Measurements from ENCODE around the gene ADARB1.

ADARB1 gene

DNA sequence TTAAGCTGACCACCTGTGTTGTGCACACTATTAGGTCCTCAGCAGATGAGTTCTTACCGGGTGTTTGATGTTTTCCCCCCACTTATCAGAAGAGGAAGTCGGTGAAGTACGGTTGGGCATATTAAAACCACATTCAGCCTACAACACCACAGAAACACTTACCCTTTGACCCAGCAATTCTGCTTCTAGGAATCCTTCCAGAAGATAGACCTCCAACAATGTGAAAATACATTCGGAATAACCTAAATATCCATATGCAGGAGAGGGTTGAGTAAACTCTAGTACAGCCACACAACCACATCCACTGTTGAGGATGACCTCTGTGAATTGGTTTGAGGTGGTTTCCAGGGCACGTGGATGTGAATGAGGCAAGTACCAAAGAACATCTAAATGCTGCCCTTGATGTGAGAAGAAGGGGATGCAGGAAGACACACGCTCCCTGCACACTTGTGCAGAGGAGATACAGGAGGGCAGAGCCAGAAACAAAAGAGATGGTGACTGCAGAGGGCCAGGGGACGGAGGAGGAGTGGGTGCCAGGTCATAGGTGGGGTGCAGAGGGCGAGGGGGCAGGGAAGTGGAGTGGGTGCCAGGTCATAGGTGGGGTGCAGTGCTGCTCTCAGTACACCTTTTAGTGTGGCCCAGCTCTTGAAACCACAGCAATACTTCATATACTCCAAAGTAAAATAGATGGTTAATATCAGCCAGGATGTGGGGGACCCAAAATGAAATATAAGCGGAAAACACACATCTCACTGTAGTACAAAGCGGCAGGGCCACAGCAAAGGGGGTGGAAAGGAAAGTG, 12.8 kb downstream of the ADARB1 start:
- Histone ChIP-seq H3K27me3 (replicated peaks; ENCODE audit: control insufficient read depth, insufficient read depth, low read length) (no peaks in the 10 kb centered on the region; the same call in 1 of the 2 replicates), H3K4me3 (replicated peaks; ENCODE audit: low read depth, low read length) (no peak overlapping the region), H3K36me3 (ENCODE audit: control insufficient read depth, insufficient read depth, low read length) (no peaks in the 10 kb centered on the region)
- no peak for DNase-seq (ENCODE audit: extremely low read depth, insufficient read length)
- TF ChIP-seq, protein P1, sequence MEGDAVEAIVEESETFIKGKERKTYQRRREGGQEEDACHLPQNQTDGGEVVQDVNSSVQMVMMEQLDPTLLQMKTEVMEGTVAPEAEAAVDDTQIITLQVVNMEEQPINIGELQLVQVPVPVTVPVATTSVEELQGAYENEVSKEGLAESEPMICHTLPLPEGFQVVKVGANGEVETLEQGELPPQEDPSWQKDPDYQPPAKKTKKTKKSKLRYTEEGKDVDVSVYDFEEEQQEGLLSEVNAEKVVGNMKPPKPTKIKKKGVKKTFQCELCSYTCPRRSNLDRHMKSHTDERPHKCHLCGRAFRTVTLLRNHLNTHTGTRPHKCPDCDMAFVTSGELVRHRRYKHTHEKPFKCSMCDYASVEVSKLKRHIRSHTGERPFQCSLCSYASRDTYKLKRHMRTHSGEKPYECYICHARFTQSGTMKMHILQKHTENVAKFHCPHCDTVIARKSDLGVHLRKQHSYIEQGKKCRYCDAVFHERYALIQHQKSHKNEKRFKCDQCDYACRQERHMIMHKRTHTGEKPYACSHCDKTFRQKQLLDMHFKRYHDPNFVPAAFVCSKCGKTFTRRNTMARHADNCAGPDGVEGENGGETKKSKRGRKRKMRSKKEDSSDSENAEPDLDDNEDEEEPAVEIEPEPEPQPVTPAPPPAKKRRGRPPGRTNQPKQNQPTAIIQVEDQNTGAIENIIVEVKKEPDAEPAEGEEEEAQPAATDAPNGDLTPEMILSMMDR (IDR thresholded peaks at IDR 0.05; ENCODE audit: insufficient read depth, low read length, poor library complexity, severe bottlenecking), result no peak

DNA sequence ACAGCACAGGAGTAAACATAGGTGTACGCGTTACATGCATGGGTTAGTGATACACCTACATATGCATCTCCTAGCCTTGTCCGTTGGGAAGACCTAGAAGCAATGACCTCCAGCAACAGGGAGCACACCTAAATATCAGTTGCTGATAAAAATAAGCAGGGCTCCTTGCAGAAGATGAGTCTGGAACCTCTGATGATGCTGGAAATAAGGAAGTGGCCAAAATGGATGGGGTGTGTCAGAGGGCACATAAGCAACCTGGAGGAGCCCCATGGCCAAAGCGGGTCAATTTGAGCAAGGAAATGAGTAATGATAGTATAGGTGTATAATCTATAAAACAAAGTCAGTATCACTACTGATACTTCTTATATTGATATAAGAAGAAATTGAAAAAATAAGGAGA, 13.7 kb downstream of the ADARB1 start:
- Histone ChIP-seq H3K27me3 (replicated peaks; ENCODE audit: control insufficient read depth, insufficient read depth, low read length) (no peaks in the 10 kb centered on the region; the same call in 1 of the 2 replicates), H3K4me3 (replicated peaks; ENCODE audit: low read depth, low read length) (no peak overlapping the region), H3K36me3 (ENCODE audit: control insufficient read depth, insufficient read depth, low read length) (no peaks in the 10 kb centered on the region)
- no peak for DNase-seq (ENCODE audit: extremely low read depth, insufficient read length)
- TF ChIP-seq, protein P1 (IDR thresholded peaks at IDR 0.05; ENCODE audit: insufficient read depth, low read length, poor library complexity, severe bottlenecking), result no peak

DNA sequence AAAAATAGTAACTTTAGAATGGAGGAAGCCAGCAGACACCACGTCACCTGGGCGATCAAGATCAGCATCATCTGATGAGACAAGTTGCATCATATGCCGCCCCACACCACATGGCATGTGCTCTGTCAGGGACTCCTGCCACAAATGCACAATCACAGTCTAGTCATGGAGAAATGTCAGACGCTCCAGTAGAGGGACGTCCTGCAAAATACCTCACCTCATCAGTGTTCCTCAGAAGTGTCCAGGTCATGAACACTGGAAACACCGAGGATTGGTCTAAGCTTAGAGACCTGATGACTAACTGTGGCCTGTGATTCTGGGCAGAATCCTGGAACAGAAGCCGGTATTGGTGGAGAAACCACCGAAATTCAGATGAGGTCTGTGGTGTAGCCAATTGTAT, 14.3 kb downstream of the ADARB1 start:
- H3K27me3 ChIP-seq (replicated peaks; ENCODE audit: control insufficient read depth, insufficient read depth, low read length), result no peaks in the 10 kb centered on the region; the same call in 1 of the 2 replicates
- DNase-seq (ENCODE audit: extremely low read depth, insufficient read length), result no peak
- TF ChIP-seq, protein P1 (IDR thresholded peaks at IDR 0.05; ENCODE audit: insufficient read depth, low read length, poor library complexity, severe bottlenecking), result no peak
- H3K36me3 ChIP-seq (ENCODE audit: control insufficient read depth, insufficient read depth, low read length), result no peaks in the 10 kb centered on the region
- H3K4me3 ChIP-seq (replicated peaks; ENCODE audit: low read depth, low read length), result no peak overlapping the region

DNA sequence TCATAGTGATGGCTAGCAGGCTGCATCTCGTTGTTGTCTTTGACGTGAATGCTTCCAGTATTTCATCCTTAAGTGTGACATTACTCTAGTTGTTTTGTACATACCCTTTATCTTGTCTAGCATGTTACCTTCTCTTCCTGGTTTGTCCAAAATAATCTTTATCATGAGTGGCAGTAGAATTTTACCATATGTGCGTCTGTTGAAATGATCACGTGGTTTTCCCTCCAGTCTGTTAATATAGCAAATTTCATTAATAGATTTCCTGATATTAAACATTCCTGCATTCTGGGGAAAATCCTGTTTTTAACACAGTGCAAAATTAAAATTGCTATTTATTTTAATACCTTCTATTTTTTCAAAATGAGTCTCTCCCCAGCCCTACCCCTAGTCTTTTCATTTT, 15.6 kb downstream of the ADARB1 start:
- no peaks in the 10 kb centered on the region; the same call in 1 of the 2 replicates for H3K27me3 ChIP-seq (replicated peaks; ENCODE audit: control insufficient read depth, insufficient read depth, low read length)
- no peak overlapping the region for H3K4me3 ChIP-seq (replicated peaks; ENCODE audit: low read depth, low read length)
- no peaks in the 10 kb centered on the region for H3K36me3 ChIP-seq (ENCODE audit: control insufficient read depth, insufficient read depth, low read length)
- TF ChIP-seq, protein P1 (IDR thresholded peaks at IDR 0.05; ENCODE audit: insufficient read depth, low read length, poor library complexity, severe bottlenecking), result no peak
- no peak for DNase-seq (ENCODE audit: extremely low read depth, insufficient read length)

DNA sequence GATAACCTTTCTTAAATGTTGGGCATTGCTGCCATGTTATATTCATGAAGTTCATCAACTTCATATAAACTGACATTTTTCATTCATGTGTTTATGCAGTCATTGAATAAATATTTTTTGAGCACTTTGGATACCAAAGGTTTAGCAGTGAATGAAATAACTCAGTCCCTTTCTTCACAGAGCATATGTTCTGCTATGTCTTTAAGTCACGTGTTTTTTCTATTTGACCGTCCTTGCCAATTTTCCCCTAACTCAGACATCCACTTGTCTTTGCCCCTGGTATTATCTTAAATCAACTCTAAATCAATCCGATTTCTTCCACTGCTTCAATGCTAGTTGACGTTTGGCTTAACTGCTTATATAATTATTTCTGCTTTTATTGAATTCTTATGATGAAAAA, 16.6 kb downstream of the ADARB1 start:
- Histone ChIP-seq H3K27me3 (replicated peaks; ENCODE audit: control insufficient read depth, insufficient read depth, low read length) (no peaks in the 10 kb centered on the region; the same call in none of the 2 replicates), H3K36me3 (ENCODE audit: control insufficient read depth, insufficient read depth, low read length) (no peaks in the 10 kb centered on the region), H3K4me3 (replicated peaks; ENCODE audit: low read depth, low read length) (no peak overlapping the region)
- no peak for DNase-seq (ENCODE audit: extremely low read depth, insufficient read length)
- TF ChIP-seq, protein P1 (IDR thresholded peaks at IDR 0.05; ENCODE audit: insufficient read depth, low read length, poor library complexity, severe bottlenecking), result no peak
